ENCODE measurements around the gene SYT12.

The SYT12 gene

GRCh38 chr11:67056267-67057204 lies 33.6 kb downstream of the SYT12 start, which contains the start of gene RHOD:
Gene RHOD (plus strand): TSS chr11:67056847. CDS start chr11:67056903, 56 bp downstream.
- DNase-seq (ENCODE audit: low read depth), result no peak

- DNase-seq (ENCODE audit: low read depth), result no peak
These were observed 34.3 kb downstream of the SYT12 start for GRCh38 chr11:67057205-67057672.

- DNase-seq (ENCODE audit: low read depth), result no peak
These were observed 35.6 kb downstream of the SYT12 start for GRCh38 chr11:67058506-67058905.

- no peak for DNase-seq (ENCODE audit: low read depth)
These were observed 36.7 kb downstream of the SYT12 start for GRCh38 chr11:67059671-67060070.

GRCh38 chr11:67060111-67060522 lies 37.2 kb downstream of the SYT12 start:
- DNase-seq (ENCODE audit: low read depth), result no peak

- no peak for DNase-seq (ENCODE audit: low read depth)
These were observed 39.8 kb downstream of the SYT12 start for GRCh38 chr11:67062526-67063373.

GRCh38 chr11:67066333-67066709 lies 43.4 kb downstream of the SYT12 start:
- no peak for DNase-seq (ENCODE audit: low read depth)

- DNase-seq (ENCODE audit: low read depth), result peak; percentile 57
These were observed 48.7 kb downstream of the SYT12 start for GRCh38 chr11:67071420-67072284.

GRCh38 chr11:67072295-67072694 lies 49.4 kb downstream of the SYT12 start:
- DNase-seq (ENCODE audit: low read depth), result no peak

GRCh38 chr11:67073908-67074307 lies 51.0 kb downstream of the SYT12 start:
- no peak for DNase-seq (ENCODE audit: low read depth)

- no peak for DNase-seq (ENCODE audit: low read depth)
These were observed 53.3 kb downstream of the SYT12 start for GRCh38 chr11:67076202-67076601.

- DNase-seq (ENCODE audit: low read depth), result no peak
These were observed 56.3 kb downstream of the SYT12 start for GRCh38 chr11:67079065-67079705.

GRCh38 chr11:67082071-67082791 lies 59.3 kb downstream of the SYT12 start:
- no peak for DNase-seq (ENCODE audit: low read depth)

GRCh38 chr11:67083786-67084366 lies 60.9 kb downstream of the SYT12 start:
- no peak for DNase-seq (ENCODE audit: low read depth)

GRCh38 chr11:67085617-67086016 lies 62.7 kb downstream of the SYT12 start:
- no peak for DNase-seq (ENCODE audit: low read depth)

- no peak for DNase-seq (ENCODE audit: low read depth)
These were observed 67.8 kb downstream of the SYT12 start for GRCh38 chr11:67090717-67091116.

GRCh38 chr11:67095214-67095507 lies 72.2 kb downstream of the SYT12 start:
- DNase-seq (ENCODE audit: low read depth), result no peak

GRCh38 chr11:67098799-67099429 lies 76.0 kb downstream of the SYT12 start:
- no peak for DNase-seq (ENCODE audit: low read depth)

- DNase-seq (ENCODE audit: low read depth), result no peak
These were observed 76.9 kb downstream of the SYT12 start for GRCh38 chr11:67099831-67100324.
